B cell (primary cell): ENCODE measurements around the gene ASB11. TPM values are rescaled to one million over a fixed set of nuclear protein-coding genes. Genes with fewer than 3 reads are reported as not detected.
"Not testable (repeated sequence)": the region's sequence is repeated elsewhere in the genome, so short reads cannot be mapped to it uniquely, and the experiment has no call there.

Experiments used
- ATAC-seq: fragments of 200-7000 bp; cut with Tn5 transposase; one replicate; pipeline ENCODE4 v1.10.0; 2021; ENCODE audit warnings: low read depth, mild to moderate bottlenecking, moderate number of reproducible peaks, moderate library complexity
- CTCF ChIA-PET: fragments of 350-600 bp; sonication (Branson Sonifier 250); formaldehyde crosslinking; loops from one replicate; lab custom pipeline; 2021; ENCODE audit warnings: antibody characterized with exemption, inconsistent platforms; lab: Charles Lee
- POLR2A ChIA-PET: fragments of 350-600 bp; sonication (Branson Sonifier 250); formaldehyde crosslinking; loops from one replicate; lab custom pipeline; 2021; ENCODE audit warnings: antibody characterized with exemption; lab: Charles Lee
- DNase-seq: peaks from one replicate; pipeline ENCODE4 v3.0.0; 2013
- H2AFZ ChIP-seq: 2 replicates; pipeline ENCODE4 v1.6.1; 2012; ENCODE audit warnings: mild to moderate bottlenecking, low read depth, low read length; ENCODE audit not compliant: insufficient read depth, poor library complexity, severe bottlenecking
- H3K27ac ChIP-seq, 2 donors: 1 replicate in 1 of 2; 2 replicates in 1 of 2; pipeline ENCODE4 v1.5.1; 2012 to 2013; ENCODE audit warnings: low read length in 2 of 2, mild to moderate bottlenecking in 2 of 2, moderate library complexity in 1 of 2
- H3K27me3 ChIP-seq, 4 experiments: fragments of 200-600 bp in 1 of 4; sonication (generic) in 1 of 4; replicated peaks in 1 of 4; 1 replicate in 2 of 4; 2 replicates in 2 of 4; pipeline versions ENCODE4 v1.6.1 to v1.7.0; 2013 to 2016; ENCODE audit warnings: low read length in 3 of 4, mild to moderate bottlenecking in 2 of 4, mixed read lengths in 1 of 4, moderate library complexity in 1 of 4; ENCODE audit not compliant: insufficient read depth in 4 of 4, control insufficient read depth in 3 of 4; ENCODE audit errors: control extremely low read depth in 1 of 4
- H3K36me3 ChIP-seq, 2 experiments: replicated peaks in 1 of 2; 1 replicate in 1 of 2; 2 replicates in 1 of 2; pipeline versions ENCODE4 v1.6.1 to v1.7.1; 2013; ENCODE audit warnings: low read length in 1 of 2; ENCODE audit not compliant: insufficient read depth in 2 of 2, control insufficient read depth in 1 of 2; ENCODE audit errors: control extremely low read depth in 1 of 2, extremely low read depth in 1 of 2
- H3K4me1 ChIP-seq, 2 donors: fragments of 200-600 bp in 1 of 2; sonication (generic) in 1 of 2; 1 replicate in 1 of 2; 2 replicates in 1 of 2; pipeline versions ENCODE4 v1.5.1 to v1.6.1; 2013 to 2017; ENCODE audit warnings: low read length in 2 of 2; ENCODE audit not compliant: control insufficient read depth in 2 of 2, insufficient read depth in 2 of 2
- H3K4me2 ChIP-seq: replicated peaks from 2 replicates; pipeline ENCODE3; 2012; ENCODE audit warnings: mild to moderate bottlenecking, low read depth, low read length; ENCODE audit not compliant: poor library complexity, severe bottlenecking
- H3K4me3 ChIP-seq, 5 experiments: fragments of 200-600 bp in 1 of 5; sonication (generic) in 1 of 5; 1 replicate in 3 of 5; 2 replicates in 2 of 5; pipeline versions ENCODE4 v1.5.1 to v1.7.0; 2011 to 2016; ENCODE audit warnings: low read length in 4 of 5, mild to moderate bottlenecking in 4 of 5, low read depth in 2 of 5, control low read depth in 1 of 5, moderate library complexity in 1 of 5; ENCODE audit not compliant: insufficient read depth in 1 of 5; ENCODE audit errors: control extremely low read depth in 1 of 5, extremely low read depth in 1 of 5
- H3K79me2 ChIP-seq: fragments of 200-600 bp; sonication (generic); one replicate; pipeline ENCODE4 v1.6.0; 2016; ENCODE audit warnings: low read length; ENCODE audit not compliant: control insufficient read depth, insufficient read depth
- H3K9ac ChIP-seq: fragments of 200-600 bp; sonication (generic); 2 replicates; pipeline ENCODE4 v1.6.1; 2017; ENCODE audit warnings: mild to moderate bottlenecking, low read length, moderate library complexity
- H3K9me3 ChIP-seq, 3 donors: one replicate each; pipeline versions ENCODE4 v1.6.1 to v1.7.1; 2013; ENCODE audit warnings: low read length in 2 of 3; ENCODE audit not compliant: control insufficient read depth in 2 of 3, insufficient read depth in 1 of 3; ENCODE audit errors: control extremely low read depth in 1 of 3
- H4K20me1 ChIP-seq: 2 replicates; pipeline ENCODE4 v1.6.0; 2012; ENCODE audit warnings: mild to moderate bottlenecking, low read length; ENCODE audit not compliant: insufficient read depth, control insufficient read depth, poor library complexity, severe bottlenecking
- H3K27ac Mint-ChIP-seq: one replicate; pipeline ENCODE4 v1.8.0; 2021; ENCODE audit warnings: mixed read lengths
- H3K27me3 Mint-ChIP-seq: one replicate; pipeline ENCODE4 v1.8.0; 2021; ENCODE audit warnings: mixed read lengths
- H3K4me1 Mint-ChIP-seq: one replicate; pipeline ENCODE4 v1.8.0; 2021; ENCODE audit warnings: mixed read lengths
- H3K4me3 Mint-ChIP-seq: one replicate; pipeline ENCODE4 v1.8.0; 2021; ENCODE audit warnings: mixed read lengths
- H3K9me3 Mint-ChIP-seq: one replicate; pipeline ENCODE4 v1.8.0; 2022; ENCODE audit warnings: mixed read lengths; ENCODE audit not compliant: insufficient read depth
- CTCF ChIP-seq: fragments of 200-600 bp; IDR thresholded peaks from one replicate; pipeline ENCODE4 v1.8.0; 2022; ENCODE audit warnings: antibody characterized with exemption, mild to moderate bottlenecking
- EZH2 ChIP-seq: IDR thresholded peaks from 2 replicates; pipeline ENCODE4 v1.6.1; 2012; ENCODE audit warnings: borderline replicate concordance, low read depth, mild to moderate bottlenecking, moderate library complexity, low read length; ENCODE audit not compliant: insufficient read depth, poor library complexity, severe bottlenecking
- WGBS: methylation state at CpG from one replicate; pipeline ENCODE4 v1.1.5; 2013; ENCODE audit warnings: missing lambda C conversion rate; ENCODE audit not compliant: insufficient coverage; 5-methylcytosine and 5-hydroxymethylcytosine counted together
- intact Hi-C: fragments of 100-400 bp; cut with micrococcal nuclease; formaldehyde crosslinking; loops from one replicate; pipeline ENCODE4 v1.10.0; 2022
- polyA plus RNA-seq: library from polyadenylated mRNA; depleted of rRNA; stranded (reverse); fragments of >200 nt; gene quantifications from 2 replicates; pipeline ENCODE4 v1.2.3, GENCODE V29; 2012
- total RNA-seq, 2 donors: library from RNA; stranded (reverse); fragments of 120-200 nt in 1 of 2; gene quantifications; 1 replicate in 1 of 2; 2 replicates in 1 of 2; pipeline versions ENCODE4 v1.2.3 to v1.2.4, GENCODE V29; 2013 to 2022

Gene ASB11
- total and polyA plus RNA-seq, 2 donors (not counting 1 experiment from before 2014, with no cell fraction given): not detected

GRCh38 chrX:15310117-15310516, 5.3 kb downstream of the ASB11 start:
- no CpG with 5 or more reads among the region's 3 CpGs for WGBS

GRCh38 chrX:15305899-15306298, 9.5 kb downstream of the ASB11 start:
- H3K9me3 Mint-ChIP-seq, POLR2A ChIA-PET, H3K27me3 ChIP-seq, DNase-seq, CTCF ChIA-PET, H2AFZ ChIP-seq, H3K27ac Mint-ChIP-seq, H3K27ac ChIP-seq, intact Hi-C loops, H3K4me3 Mint-ChIP-seq, H3K4me2 ChIP-seq, H3K4me1 Mint-ChIP-seq, H3K27me3 Mint-ChIP-seq, H3K36me3 ChIP-seq, H3K9ac ChIP-seq, H3K4me3 ChIP-seq, H3K9me3 ChIP-seq, ATAC-seq, H3K4me1 ChIP-seq, H3K79me2 ChIP-seq, H4K20me1 ChIP-seq: not testable (repeated sequence)
- no CpG with 5 or more reads among the region's 3 CpGs for WGBS

More at GRCh38 chrX:15310117-15310516, 5.3 kb downstream of the ASB11 start:
- Histone ChIP-seq H3K79me2 (no peaks in the 10 kb centered on the region), H3K4me2 (no peak overlapping the region), H3K9ac (no peak overlapping the region), H4K20me1 (no peaks in the 10 kb centered on the region), H3K27me3 (no peaks in the 10 kb centered on the region), H3K4me3 (no peak overlapping the region), H3K4me1 (no peaks in the 10 kb centered on the region), H3K9me3 (no peaks in the 10 kb centered on the region), H2AFZ (no peak overlapping the region), H3K36me3 (no peaks in the 10 kb centered on the region), H3K27ac (no peak overlapping the region)
- H3K4me3 Mint-ChIP-seq: no peak overlapping the region
- no peaks in the 10 kb centered on the region for H3K9me3 Mint-ChIP-seq
- intact Hi-C loops: no loop called here
- H3K27ac Mint-ChIP-seq: no peak overlapping the region
- TF ChIP-seq EZH2 (no peak), CTCF (no peak)
- H3K4me1 Mint-ChIP-seq: no peaks in the 10 kb centered on the region
- CTCF ChIA-PET: no interaction called here
- H3K27me3 Mint-ChIP-seq: no peaks in the 10 kb centered on the region
- POLR2A ChIA-PET: no interaction called here
- DNase-seq (no peak), ATAC-seq (no peak)
